Measurements from ENCODE around the gene NEK7. TPM values are rescaled to one million over a fixed set of nuclear protein-coding genes. Genes with fewer than 3 reads are reported as not detected.
"Not testable (repeated sequence)": the region's sequence is repeated elsewhere in the genome, so short reads cannot be mapped to it uniquely, and the experiment has no call there.

NEK7 gene
- polyA plus RNA-seq (2013, experiment 1 of 2; ENCODE audit: insufficient read length): 147 TPM
- polyA plus RNA-seq (2013, experiment 2 of 2; ENCODE audit: insufficient read length): 184 TPM

DNA sequence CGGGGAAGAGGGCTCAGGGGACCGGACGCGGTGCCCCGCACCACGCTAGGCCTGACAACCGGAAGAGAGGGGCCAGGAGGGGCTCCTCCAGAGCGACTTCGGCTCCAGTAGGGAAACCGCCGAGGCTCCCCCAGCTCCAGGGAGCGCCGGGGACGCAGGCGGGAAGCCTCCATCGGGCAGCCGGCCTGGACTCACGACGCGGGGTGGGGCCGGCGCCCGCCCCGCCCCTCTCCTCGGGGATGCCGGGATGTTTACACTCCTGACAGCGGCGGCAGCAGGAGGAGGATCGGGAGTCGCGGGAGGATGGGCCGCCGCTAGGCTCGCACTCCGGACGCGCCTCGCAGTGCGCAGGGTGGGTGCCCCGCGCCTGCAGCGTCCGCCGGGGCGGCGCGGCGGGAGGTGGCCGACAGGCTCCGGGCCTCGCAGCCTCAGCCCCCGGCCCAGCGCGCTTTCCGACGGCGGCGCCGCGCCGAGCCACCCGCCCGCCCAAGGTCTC lies at the start of gene NEK7:
TSS of gene NEK7 (plus strand) at position 254 of the 496 bp plus-strand sequence. CDS start 75,583 bp downstream, outside the sequence.
- DNase-seq: peak; percentile 91

DNA sequence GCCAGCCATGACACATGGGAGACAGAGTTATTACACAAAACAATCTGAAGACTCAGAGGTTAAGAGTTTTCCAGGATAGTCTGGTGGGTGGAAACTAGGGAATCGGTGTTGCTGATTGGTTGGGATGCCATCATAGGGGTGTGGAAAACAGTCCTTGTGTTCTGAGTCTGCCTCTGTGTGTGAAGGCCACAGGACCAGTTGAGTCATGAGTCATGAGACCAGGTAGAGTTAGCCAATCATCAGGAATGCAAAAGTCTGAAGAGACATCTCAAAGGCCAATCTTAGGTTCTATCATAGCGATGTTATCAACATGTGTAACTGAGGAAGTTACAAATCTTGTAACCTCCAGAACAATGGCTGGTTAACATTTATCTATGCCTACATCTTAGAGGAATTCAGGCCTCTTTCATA lies 49.7 kb upstream of the NEK7 start:
- peak; percentile 33 for DNase-seq

DNA sequence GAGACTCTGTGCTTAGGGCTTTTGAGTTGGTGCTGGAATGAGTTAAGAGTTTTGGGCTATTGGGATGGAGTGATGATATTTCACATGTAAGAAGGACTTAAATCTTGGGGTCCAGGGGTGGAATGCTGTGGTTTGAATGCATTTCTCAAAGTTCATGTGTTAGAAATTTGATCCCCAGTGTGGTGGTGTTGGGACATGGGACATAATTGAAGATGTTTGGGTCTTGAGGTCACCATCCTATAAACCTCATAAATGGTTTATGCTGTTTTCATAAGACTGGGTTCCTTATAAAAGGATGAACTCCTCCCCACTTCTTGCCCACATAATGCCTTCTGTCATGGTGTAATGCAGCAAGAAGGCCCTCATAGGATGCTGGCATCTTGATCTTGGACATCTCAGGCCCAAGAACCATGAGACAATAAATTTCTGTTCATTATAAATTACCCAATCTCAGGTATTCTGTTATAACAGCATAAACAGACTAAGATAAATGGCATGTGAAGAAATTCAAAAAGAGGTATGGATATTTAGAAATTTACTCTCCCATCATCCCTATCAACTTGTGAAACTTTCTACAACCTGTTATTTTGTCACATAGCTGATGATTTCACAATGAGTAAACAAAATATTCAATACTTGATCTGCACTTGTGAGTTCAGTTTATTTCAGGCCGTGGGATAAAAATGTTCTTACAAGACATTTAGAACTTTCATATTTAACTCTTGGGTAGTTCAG lies 48.0 kb upstream of the NEK7 start:
- DNase-seq: peak; percentile 32

DNA sequence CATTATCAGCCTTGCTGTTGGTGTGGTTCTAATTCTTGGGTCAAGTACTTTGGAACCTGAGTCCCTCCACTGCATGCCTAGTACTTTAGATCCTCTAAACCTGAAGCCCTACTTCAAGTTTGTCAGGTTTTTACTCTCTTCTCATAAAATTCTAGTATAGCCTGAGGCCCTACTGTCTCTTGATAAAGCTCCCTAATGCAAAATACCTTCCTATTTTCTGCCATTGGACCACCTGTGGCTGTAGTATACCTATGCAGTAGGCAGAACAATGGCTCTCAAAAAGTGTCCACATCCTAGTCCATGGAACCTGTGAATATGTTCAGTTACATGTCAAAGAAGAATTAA lies 47.5 kb upstream of the NEK7 start:
- DNase-seq: no peak

DNA sequence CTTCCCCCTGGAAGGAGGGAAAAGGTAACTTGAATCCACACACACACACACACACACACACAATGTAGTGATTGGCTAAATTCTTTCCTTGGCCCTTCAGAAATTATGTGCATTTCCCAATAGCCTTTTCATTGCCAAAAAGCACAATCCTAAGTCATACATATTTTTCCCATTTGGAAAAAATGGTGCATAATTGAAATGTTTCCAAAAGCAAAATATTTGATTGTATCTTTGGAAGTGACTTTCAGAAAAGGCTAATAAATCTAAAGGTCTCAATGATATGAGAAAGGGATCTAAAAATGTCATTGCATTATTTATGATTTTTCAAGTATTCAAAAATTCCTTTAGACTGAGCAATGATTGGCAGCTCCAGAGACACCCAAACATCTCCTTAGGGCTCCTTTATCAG lies 43.5 kb upstream of the NEK7 start:
- DNase-seq: peak; percentile 84

DNA sequence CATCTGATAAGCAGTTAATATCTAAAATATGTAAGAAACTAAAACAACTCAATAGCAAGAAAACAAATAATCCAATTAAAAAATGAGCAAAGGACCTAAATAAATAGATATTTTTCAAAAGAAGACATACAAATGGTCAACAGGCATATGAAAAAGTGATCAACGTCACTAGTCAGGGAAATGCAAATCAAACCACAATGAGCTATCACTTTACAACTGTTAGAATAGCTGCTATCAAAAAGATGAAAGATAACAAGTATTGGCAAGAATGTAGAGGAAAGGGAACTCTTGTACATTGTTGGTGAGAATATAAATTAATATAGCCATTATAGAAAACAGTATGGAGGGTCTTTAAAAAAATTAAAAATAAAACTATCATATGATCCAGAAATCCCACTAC lies 40.7 kb upstream of the NEK7 start:
- no peak for DNase-seq

DNA sequence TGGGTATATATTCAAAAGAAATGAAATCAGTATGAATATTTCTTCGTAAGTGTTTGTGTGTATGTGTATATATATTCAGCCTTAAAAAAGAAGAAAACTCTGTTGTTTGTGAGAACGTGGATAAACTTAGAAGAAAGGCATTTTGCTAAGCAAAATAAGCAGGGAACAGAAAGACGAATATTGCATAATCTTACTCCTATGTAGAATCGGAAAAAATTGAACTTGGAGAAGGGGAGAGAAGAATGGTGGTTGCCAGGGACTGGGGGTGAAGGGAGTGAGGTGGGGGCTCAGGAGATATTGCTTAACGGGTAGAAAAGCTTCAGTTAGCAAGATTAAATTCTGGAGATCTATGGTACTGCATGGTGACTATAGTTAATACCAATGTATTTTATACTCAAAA lies 40.3 kb upstream of the NEK7 start:
- DNase-seq: no peak

DNA sequence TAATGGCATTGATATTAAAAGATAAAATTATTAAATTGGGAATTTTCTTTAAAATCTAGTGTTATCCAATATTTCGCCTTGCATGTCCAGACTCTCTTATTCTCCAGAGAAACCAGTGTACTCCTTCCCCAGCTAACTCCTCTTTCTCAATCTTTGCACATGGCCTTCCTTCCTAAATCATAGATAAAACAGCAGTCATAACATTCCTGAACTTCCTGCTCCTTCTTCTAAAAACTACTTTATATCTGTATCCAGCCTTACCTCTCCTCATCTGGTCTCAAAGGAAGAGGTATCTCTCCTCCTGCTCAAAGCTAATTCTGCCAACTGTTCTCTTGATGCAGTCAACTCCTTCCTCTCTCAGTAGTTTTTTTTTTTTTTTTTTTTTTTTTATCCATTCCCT lies 39.5 kb upstream of the NEK7 start:
- DNase-seq: peak; percentile 47

DNA sequence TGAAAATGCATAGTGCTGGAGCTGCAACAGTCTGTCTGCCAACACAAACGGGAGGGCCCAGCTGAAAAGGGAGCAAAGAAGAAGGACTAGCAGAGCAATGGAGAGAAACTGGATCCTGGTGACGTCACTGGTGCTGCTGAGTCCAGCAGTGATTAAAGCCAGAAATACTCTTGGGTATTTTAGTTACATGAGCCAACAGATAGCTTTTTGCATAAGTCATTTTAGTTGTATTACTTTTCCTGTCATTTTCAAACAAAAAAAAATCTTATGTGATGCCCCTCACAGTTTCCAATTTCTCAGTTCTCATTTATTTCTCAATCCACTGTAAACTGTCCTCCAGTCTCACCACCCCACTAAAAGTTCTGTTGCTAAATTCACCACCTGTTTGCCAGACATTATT lies 38.7 kb upstream of the NEK7 start:
- DNase-seq: peak; percentile 98

DNA sequence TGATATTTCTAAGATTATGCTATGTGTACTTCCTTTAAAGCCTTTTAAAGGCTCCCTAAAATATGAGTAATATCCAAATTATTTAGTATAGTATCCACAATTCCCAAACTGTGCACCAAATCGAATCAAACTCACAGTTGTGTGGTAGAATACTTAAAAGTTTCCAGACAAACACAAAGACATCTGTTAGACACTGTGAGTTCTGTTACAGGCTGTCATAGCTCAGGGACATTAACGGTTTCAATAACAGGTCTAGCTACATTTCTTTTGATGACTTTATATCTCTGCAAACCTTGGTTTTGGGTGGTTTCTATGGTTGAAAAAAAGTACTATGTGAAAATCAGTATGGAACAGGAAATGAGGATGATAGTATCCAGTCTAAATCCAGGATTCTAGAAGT lies 36.9 kb upstream of the NEK7 start:
- peak; percentile 76 for DNase-seq

DNA sequence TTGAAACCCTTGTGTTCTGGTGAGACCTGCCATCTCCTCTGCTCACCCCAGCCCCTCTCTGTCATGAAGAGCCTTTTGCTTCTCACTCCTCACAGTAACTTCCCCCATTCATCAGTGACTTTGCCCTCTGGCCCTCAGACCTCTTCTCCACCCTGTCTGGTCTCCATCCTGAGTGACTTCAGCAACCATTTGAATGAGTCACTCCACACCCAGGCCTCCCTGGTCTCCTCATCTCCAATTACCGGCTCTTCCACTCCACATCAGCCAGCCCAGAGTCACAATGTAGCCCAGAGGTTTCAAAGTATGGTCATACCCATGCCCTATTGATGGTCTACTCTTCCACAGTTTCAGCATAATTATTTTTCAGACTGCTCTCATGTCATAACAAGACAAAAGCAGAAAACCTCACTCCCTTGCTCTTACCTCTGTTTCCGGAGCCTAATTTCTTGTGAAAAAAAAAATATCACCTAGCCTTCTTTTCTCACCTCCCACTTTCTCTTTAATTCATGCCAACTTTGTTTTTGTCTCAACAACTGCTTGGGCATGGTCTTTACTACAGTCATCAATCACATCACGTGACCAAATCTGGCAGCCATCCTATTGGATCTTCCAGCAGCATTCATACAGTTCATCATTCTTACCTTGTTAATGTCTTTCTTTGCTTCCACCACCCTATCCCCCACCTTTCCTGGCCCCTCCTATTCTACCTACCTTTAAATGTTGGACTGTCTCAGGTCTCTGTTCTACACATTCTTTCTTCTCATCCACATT lies 35.6 kb upstream of the NEK7 start:
- DNase-seq: peak; percentile 99

DNA sequence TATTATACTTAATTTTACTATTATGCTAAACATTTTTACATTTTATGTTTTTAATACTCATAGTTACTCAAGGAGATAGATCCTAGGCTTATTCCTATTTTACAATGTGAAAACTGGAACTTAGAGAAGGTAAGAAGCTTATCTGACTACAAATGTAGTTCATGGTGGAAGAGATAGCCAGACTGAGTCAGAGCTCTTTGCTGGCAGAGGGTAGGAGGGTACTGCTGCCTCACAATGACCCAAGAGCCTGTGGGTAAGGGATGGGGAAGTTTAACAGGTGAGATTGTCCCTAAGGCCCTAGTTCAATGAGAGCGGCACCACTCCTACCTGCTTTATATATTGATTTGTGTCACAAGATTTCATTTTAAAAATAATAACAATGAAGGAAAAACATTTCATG lies 34.1 kb upstream of the NEK7 start:
- DNase-seq: peak; percentile 53

DNA sequence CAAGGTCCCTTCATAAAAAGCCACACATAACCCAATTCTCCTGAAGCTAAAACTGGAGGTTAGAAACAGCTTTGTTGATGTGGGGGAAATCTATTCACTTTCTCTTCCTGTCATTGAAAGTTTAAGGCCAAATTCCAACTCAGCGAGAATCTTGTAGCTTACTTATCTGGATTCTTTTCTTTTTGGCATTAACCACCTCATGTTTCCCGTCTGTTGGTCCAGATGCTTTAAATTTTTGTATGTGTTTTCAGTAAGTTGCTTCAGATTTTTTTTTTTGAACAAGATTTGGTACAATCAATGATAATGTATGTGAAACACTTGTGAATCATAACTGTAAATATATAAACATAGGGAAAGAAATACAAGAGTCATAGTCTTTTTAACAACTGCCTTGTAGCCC lies 33.7 kb upstream of the NEK7 start:
- peak; percentile 97 for DNase-seq

DNA sequence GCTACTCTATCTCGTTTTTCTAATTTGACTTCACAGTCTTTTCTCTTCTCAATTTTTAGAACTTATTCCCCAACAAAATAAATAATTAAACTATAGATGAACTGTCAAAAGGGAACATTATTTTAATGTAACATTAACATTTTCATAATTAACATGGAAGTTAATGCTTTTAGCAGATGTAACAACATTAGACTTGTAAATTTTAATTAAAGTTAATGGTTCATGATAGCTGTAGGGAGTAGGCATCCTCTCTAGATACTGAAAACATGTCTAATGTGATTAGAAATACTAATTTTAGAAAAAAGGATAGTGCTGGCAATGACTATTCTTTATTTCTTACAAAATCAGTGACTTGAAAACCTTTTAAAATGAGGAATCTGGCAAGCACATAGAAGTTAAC lies 32.1 kb upstream of the NEK7 start:
- DNase-seq: no peak

DNA sequence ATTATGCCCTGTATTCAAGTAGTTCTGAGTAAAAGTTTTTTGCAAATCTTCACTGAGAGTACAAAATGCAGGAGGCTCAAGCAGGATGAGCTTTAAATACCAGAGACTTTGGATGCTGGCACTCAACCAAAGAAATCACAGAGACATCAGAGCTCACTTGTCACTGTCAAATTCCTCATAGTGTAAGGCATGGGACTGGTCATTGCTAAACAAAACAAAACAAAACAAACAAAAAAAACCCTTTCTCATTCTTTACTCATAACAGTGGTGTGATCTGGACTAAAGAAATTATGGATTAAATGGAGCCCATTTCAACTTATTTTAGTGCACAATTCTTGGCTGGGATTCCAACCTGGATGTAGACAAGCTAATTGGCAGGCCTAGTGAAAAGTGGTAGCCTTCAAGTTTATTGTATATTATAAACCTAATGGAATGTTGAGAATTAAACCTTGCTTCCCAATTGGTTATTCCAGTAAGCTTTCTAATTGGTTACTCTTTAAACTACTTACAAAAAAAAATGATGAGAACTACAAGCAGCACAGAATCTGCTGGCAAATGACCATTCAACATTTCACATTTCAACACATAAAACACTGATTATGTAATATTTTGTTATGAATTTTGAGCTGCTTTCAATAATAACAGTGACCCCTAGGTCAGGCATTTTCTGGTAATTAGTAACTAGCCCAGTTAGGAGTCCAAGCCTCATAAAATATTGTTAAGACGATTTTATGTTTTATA lies 30.6 kb upstream of the NEK7 start:
- peak; percentile 98 for DNase-seq

DNA sequence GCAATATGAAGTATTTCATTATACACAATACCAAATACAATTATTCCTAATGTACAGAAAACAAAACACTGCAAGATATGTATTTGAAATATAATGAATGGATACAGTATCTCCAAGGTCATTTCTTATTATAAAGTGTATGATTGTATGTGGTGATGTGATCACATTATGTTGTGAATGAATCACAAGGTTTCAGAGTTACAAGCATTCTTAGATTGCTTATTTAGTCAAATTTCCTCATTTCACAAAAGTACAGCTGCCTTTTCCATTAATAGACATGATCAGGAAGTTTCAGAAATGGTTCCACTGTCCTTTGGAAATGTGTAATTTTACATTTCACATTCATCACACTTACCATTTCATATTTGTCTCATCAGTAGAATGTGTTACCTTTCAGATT lies 28.3 kb upstream of the NEK7 start:
- peak; percentile 42 for DNase-seq

DNA sequence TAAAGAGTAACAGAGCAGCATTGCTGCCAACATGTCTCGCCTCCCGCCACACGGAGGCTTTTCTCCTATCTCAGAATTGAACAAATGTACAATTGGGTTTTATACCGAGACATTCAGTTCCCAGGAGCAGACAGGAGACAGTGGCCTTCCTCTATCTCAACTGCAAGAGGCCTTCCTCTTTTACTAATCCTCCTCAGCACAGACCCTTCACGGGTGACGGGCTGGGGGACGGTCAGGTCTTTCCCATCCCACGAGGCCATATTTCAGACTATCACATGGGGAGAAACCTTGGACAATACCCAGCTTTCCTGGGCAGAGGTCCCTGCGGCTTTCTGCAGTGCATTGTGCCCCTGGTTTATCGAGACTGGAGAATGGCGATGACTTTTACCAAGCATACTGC lies 26.7 kb upstream of the NEK7 start:
- DNase-seq: not testable (repeated sequence)

DNA sequence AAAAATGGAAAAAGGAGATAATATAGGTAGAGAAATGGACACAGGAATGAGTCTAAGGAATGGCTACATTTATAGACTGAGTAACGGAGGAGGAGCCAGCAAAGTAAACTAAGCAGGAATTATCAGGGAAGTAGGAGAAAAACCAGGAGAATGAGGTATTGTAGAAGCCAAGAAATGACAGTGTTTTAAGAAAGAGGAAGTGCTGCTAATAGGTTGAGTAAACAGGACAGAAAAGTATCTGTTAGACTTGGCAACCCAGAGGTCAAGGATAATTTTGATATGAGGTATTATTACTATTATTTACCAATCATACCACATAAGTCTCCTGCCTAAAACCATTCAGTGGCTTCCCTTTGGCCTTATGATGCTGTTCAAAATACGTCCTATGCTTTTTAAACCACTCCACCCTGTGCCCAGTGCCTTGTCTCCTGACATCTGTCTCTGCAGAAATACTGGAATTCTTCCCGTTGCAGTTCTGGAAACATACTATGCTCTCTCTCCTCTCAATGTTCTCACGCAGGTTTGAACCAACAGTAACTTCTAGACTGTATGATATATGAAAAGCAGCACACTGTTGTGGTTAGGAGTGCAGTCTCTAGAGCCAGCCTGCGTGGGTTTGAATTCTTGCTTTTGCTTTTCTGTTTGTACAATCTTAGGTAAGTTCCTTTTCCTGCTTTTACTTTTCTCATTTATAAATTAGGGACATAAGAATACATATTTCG lies 24.6 kb upstream of the NEK7 start:
- DNase-seq: no peak

DNA sequence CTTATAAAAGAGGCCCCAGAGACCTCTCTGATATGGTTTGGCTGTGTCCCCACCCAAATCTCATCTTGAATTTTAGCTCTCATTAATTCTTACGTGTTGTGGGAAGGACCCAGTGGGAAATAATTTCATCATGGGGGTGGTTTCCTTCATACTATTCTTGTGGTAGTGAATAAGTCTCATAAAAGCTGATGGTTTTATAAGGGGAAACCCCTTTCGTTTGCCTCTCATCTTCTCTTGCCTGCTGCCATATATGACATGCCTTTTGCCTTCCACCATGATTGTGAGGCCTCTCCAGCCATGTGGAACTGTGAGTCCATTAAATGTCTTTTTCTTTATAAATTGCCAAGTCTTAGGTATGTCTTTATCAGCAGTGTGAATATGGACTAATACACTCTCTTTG lies 22.5 kb upstream of the NEK7 start:
- no peak for DNase-seq

DNA sequence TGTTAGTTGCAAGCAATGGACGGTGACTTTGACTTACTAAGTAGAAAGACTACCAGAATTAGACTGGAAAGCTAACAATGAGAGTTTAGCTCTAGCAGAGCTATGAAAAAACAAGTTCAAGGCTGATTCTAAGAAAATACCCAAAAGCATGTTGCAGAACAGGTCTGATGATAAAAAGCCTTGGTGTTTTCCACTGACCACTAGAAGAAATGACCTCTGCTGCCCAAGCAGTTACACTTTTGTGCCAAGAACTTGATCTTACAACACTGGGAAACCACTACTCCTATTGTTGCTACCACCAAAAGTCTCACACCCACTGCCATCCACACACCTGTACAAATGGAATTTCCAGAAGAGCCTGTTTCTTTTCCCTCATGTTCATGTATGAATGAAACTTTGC lies 21.4 kb upstream of the NEK7 start:
- DNase-seq: no peak

DNA sequence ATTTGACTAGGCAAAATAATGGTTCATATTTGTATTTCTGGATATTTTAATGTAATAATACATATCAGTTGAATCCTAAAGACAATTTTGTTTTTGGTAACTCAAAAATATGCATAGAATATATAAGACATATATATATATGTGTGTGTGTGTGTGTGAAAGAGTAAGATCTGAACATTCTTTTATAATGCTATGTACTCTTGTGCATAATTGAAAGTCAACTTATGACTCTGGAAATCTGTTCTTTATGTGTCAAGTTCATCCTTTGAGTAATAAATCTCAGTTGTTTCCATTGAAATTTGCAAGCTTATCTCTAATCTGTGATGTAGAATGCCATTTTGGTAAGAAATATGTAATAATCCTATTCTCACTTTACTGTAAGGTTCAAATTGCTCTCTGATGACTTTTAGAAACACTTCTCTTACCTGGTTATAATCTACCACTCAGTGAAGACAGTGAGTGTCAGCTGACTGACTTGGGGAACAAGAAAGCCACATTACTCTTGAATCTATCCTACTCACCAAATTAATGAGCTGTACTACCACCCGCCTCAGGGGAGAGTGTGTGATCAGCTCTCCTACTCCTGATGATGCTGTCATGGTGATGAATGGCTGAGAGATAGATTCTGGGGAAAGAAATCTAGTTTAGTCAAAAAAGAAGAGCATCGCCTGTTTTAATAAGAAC lies 15.0 kb upstream of the NEK7 start:
- DNase-seq: no peak

DNA sequence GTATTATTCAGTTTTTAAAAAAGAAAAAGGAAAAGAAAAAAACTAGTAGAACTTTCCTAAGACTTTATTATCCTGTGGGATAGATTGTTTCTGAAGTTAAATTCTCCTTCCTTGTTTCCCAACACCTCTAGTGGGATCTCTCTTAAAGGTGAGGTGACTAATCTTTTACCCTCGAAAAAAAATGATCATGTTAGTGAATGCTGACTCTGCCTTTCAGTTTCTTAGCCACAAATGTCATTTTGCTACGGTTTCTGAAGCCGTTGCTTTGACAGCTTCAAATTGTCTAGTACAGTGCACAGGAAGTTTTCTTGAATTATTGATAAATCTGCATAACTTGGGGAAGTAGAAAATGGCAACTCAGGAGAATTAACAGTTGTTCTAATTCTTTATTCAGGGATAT lies 13.0 kb upstream of the NEK7 start:
- no peak for DNase-seq
